Smooth muscle cell (in vitro differentiated cells): ENCODE results near the gene ZBTB7C. TPM values are rescaled to one million over a fixed set of nuclear protein-coding genes. Genes with fewer than 3 reads are reported as not detected.

Source experiments
- DNase-seq: peaks from one replicate; lab custom pipeline; 2025; ENCODE audit not compliant: unreplicated experiment; lab: John Stamatoyannopoulos, UW
- H2AFZ ChIP-seq: fragments of 200-600 bp; sonication (generic); 2 replicates; pipeline ENCODE4 v1.6.0; 2016; ENCODE audit warnings: antibody characterized with exemption, low read depth, mild to moderate bottlenecking
- H3F3A ChIP-seq: fragments of 200-600 bp; sonication (generic); 2 replicates; pipeline ENCODE4 v1.6.0; 2017; ENCODE audit warnings: antibody characterized with exemption, low read depth
- H3K27ac ChIP-seq: fragments of 200-600 bp; sonication (generic); 2 replicates; pipeline ENCODE4 v1.5.1; 2016; ENCODE audit warnings: low read depth, mild to moderate bottlenecking
- H3K27me3 ChIP-seq: fragments of 200-600 bp; sonication (generic); 2 replicates; pipeline ENCODE4 v1.6.1; 2016; ENCODE audit warnings: low read depth, mild to moderate bottlenecking
- H3K36me3 ChIP-seq: fragments of 200-600 bp; sonication (generic); 2 replicates; pipeline ENCODE4 v1.5.1; 2016; ENCODE audit warnings: low read depth
- H3K4me1 ChIP-seq: fragments of 200-600 bp; sonication (generic); 2 replicates; pipeline ENCODE4 v1.5.1; 2016; ENCODE audit warnings: low read depth
- H3K4me2 ChIP-seq: fragments of 200-600 bp; sonication (generic); 2 replicates; pipeline ENCODE4 v1.6.0; 2016; ENCODE audit warnings: mild to moderate bottlenecking
- H3K4me3 ChIP-seq: fragments of 200-600 bp; sonication (generic); 2 replicates; pipeline ENCODE4 v1.5.1; 2016; ENCODE audit warnings: mild to moderate bottlenecking
- H3K79me2 ChIP-seq: fragments of 200-600 bp; sonication (generic); 2 replicates; pipeline ENCODE4 v1.6.0; 2016; ENCODE audit warnings: low read depth, mild to moderate bottlenecking
- H3K9ac ChIP-seq: fragments of 200-600 bp; sonication (generic); 2 replicates; pipeline ENCODE4 v1.6.0; 2016; ENCODE audit warnings: low read depth
- H3K9me3 ChIP-seq: fragments of 200-600 bp; sonication (generic); replicated peaks from 2 replicates; pipeline ENCODE4 v1.5.1; 2016; ENCODE audit warnings: low read depth
- H4K20me1 ChIP-seq: fragments of 200-600 bp; sonication (generic); 2 replicates; pipeline ENCODE4 v1.6.0; 2016; ENCODE audit warnings: low read depth
- WGBS: methylation state at CpG from one replicate; pipeline ENCODE4 v1.1.7; 2016; ENCODE audit warnings: low lambda C conversion rate; 5-methylcytosine and 5-hydroxymethylcytosine counted together
- polyA plus RNA-seq: library from polyadenylated mRNA; unstranded; fragments of >200 nt; fragmentation: Nextera tagmentation; extraction: Ambion mirVana; gene quantifications from 2 replicates; pipeline ENCODE4 v1.2.1, GENCODE V29; 2016
- total RNA-seq: library from RNA; depleted of rRNA; stranded (reverse); fragments of >200 nt; gene quantifications from 2 replicates; pipeline ENCODE4 v1.2.3, GENCODE V29; 2014
- TF ChIP-seq, protein P1 (sequence below): fragments of 200-600 bp; sonication (generic); IDR thresholded peaks from 2 replicates; pipeline ENCODE4 v1.5.1; 2017; ENCODE audit warnings: borderline replicate concordance, mild to moderate bottlenecking, antibody characterized with exemption; ENCODE audit not compliant: insufficient read depth, poor library complexity, severe bottlenecking

The ZBTB7C gene
- total and polyA plus RNA-seq, 2 experiments from 2014 or later: 0.48 to 0.63 TPM

DNA sequence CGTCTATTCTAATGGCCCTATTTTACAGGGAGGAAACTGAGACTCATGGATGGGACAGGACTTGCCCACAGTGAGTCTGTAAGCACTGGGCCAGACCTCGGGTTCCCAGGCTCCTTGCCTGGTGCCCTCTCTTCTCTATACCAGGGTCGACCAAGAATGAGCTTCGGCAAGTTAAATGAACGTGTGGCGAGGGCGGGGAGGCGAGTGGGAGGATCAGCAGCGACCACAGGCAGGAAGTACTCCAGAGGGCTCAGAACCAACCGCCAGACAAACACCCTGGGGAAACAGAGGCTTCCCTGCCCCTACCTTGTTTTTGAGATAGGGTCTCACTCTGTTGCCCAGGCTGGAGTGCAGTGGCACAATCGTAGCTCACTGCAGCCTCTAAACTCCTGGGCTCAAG, 301.0 kb downstream of the ZBTB7C start:
- H3K27me3 ChIP-seq: peaks cover 18% of the 10 kb centered on the region
- no peaks in the 10 kb centered on the region for H3K36me3 ChIP-seq
- no peaks in the 10 kb centered on the region for H3F3A ChIP-seq
- H3K4me2 ChIP-seq: no peak overlapping the region
- no peaks in the 10 kb centered on the region for H3K4me1 ChIP-seq
- no peak overlapping the region for H2AFZ ChIP-seq
- no peak overlapping the region for H3K4me3 ChIP-seq
- DNase-seq: no peak
- WGBS: 89% methylated on average over 11 of the region's 11 CpGs
- H3K9me3 ChIP-seq: no peaks in the 10 kb centered on the region
- TF ChIP-seq, protein P1, sequence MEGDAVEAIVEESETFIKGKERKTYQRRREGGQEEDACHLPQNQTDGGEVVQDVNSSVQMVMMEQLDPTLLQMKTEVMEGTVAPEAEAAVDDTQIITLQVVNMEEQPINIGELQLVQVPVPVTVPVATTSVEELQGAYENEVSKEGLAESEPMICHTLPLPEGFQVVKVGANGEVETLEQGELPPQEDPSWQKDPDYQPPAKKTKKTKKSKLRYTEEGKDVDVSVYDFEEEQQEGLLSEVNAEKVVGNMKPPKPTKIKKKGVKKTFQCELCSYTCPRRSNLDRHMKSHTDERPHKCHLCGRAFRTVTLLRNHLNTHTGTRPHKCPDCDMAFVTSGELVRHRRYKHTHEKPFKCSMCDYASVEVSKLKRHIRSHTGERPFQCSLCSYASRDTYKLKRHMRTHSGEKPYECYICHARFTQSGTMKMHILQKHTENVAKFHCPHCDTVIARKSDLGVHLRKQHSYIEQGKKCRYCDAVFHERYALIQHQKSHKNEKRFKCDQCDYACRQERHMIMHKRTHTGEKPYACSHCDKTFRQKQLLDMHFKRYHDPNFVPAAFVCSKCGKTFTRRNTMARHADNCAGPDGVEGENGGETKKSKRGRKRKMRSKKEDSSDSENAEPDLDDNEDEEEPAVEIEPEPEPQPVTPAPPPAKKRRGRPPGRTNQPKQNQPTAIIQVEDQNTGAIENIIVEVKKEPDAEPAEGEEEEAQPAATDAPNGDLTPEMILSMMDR: no peak
- no peaks in the 10 kb centered on the region for H3K79me2 ChIP-seq
- no peaks in the 10 kb centered on the region for H4K20me1 ChIP-seq
- H3K27ac ChIP-seq: no peak overlapping the region
- H3K9ac ChIP-seq: no peak overlapping the region

DNA sequence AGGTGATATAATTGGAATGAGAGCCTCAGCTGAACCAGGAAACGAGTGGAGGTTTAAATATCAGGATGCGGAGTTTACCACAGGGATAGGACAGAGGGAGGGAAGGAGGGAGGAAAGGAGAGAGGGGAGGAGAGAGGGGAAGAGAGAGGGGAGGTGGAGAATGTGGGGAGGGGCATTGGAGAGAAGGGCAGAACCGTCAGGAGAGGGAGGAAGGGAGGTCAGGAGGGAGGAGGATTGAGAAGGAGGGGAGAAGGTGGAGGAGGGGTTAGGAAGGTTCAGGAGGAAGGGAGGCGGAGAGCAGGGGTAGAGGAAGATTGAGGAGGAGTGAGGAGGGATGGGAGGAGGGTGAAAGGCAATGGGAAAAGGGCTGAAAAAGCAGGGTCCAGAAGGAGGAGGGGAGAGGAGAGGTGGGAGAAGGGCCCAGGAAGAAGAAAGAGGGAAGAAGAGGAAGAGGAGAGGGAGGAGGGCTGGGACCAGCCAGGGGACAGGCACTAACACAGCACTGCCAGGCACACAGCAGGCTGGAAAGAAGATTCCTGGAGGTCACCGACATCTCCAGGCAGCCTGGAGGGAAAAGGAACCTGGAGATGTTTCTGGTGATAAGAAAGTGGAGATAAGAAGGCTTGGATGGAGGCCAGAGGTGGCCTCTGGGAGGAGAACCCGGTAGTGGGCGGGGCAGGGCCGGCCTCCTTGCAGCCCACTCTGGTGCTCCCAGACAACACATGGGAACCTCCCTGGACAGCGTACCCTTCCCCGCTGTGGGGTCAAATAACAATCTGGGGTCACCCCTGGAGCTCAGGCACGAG, 302.0 kb downstream of the ZBTB7C start:
- no peak overlapping the region for H3K9ac ChIP-seq
- 52% methylated on average over 9 of the region's 11 CpGs for WGBS
- H3K79me2 ChIP-seq: no peaks in the 10 kb centered on the region
- no peaks in the 10 kb centered on the region for H3K36me3 ChIP-seq
- TF ChIP-seq, protein P1: no peak
- no peak for DNase-seq
- no peak overlapping the region for H3K4me2 ChIP-seq
- no peaks in the 10 kb centered on the region for H3K4me1 ChIP-seq
- H3K27me3 ChIP-seq: peaks cover 18% of the 10 kb centered on the region
- H2AFZ ChIP-seq: no peak overlapping the region
- H3F3A ChIP-seq: no peaks in the 10 kb centered on the region
- H3K9me3 ChIP-seq: no peaks in the 10 kb centered on the region
- no peaks in the 10 kb centered on the region for H4K20me1 ChIP-seq
- no peak overlapping the region for H3K4me3 ChIP-seq
- no peak overlapping the region for H3K27ac ChIP-seq

DNA sequence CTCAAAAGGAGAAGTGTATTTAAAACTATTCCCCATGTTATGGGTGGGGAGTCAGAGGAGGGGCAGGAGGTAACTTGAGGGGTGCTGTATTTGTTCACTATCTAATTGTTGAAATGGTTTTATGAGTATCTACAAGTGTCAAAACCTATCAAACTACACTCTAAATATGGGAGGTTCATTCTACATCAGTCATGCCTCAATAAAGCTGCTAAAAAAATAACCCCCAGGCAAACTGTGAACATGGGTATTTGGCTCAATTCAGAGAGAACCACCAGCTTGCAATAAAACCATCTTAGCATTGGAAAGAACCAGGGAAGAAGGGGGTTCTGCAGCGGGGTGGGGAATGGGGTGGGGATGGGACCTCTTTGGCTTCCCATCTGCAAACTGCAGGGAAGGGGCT, 302.7 kb downstream of the ZBTB7C start:
- no peaks in the 10 kb centered on the region for H3K36me3 ChIP-seq
- H4K20me1 ChIP-seq: no peaks in the 10 kb centered on the region
- H3K79me2 ChIP-seq: no peaks in the 10 kb centered on the region
- no peak overlapping the region for H3K4me3 ChIP-seq
- no peaks in the 10 kb centered on the region for H3K4me1 ChIP-seq
- no peak overlapping the region for H2AFZ ChIP-seq
- H3K27me3 ChIP-seq: peaks cover 18% of the 10 kb centered on the region
- no peaks in the 10 kb centered on the region for H3K9me3 ChIP-seq
- WGBS: 62% methylated on average over 1 of the region's 1 CpG
- H3K27ac ChIP-seq: no peak overlapping the region
- DNase-seq: no peak
- H3K4me2 ChIP-seq: no peak overlapping the region
- no peak overlapping the region for H3K9ac ChIP-seq
- TF ChIP-seq, protein P1: no peak
- H3F3A ChIP-seq: no peaks in the 10 kb centered on the region

DNA sequence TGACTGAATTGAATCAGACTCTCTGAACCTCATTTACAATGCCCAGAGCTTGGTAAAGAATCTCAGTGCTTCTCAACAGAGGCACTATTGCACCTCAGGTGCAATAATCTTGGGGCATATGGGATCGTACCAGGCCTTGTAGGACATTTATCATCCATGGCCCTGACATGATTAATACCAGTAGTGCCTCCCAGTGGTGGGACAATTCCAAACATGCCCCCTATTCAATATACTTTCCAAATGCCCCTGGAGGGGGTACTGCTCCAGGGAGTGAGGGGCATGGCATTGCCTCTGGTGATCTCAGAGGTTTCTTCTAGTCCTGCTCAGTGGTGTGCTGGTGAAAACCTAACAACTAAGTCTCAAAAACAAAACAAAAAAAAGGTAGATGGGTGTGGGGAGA, 303.9 kb downstream of the ZBTB7C start:
- no peak overlapping the region for H3K4me2 ChIP-seq
- H2AFZ ChIP-seq: no peak overlapping the region
- TF ChIP-seq, protein P1: no peak
- no peak overlapping the region for H3K27ac ChIP-seq
- H4K20me1 ChIP-seq: no peaks in the 10 kb centered on the region
- no peaks in the 10 kb centered on the region for H3K79me2 ChIP-seq
- WGBS: 88% methylated on average over 1 of the region's 1 CpG
- no peaks in the 10 kb centered on the region for H3K4me1 ChIP-seq
- no peaks in the 10 kb centered on the region for H3K9me3 ChIP-seq
- H3K9ac ChIP-seq: no peak overlapping the region
- no peaks in the 10 kb centered on the region for H3F3A ChIP-seq
- H3K27me3 ChIP-seq: peaks cover 21% of the 10 kb centered on the region
- no peak for DNase-seq
- no peaks in the 10 kb centered on the region for H3K36me3 ChIP-seq
- H3K4me3 ChIP-seq: no peak overlapping the region
